ENCODE measurements around the gene NARS2. TPM values are rescaled to one million over a fixed set of nuclear protein-coding genes. Genes with fewer than 3 reads are reported as not detected.

NARS2 gene
- total and polyA plus RNA-seq, 9 of the 15 experiments (the other 6 are each of a cell fraction or from before 2014, with no cell fraction given) = 26.8 to 48.0 (median 34.2) TPM

- FAIRE-seq = peak; percentile 81
- H3K4me3 ChIP-seq = no peak overlapping the region
- peaks cover 0 to 3% of the 10 kb centered on the region in 2 experiments; a peak in 1 of 5 replicates for H3K4me1 ChIP-seq (replicated peaks in 1 of 2; ENCODE audit: control insufficient read depth in 2 of 2, insufficient read depth in 2 of 2, low read length in 2 of 2)
- H2AFZ ChIP-seq (ENCODE audit: low read depth, low read length) = peak overlapping the region; percentile 1; the same call in 1 of the 2 replicates
- BruUV-seq (replicated peaks) = no TSS peak
- H4K20me1 ChIP-seq (replicated peaks; ENCODE audit: control insufficient read depth, insufficient read depth, low read length) = no peaks in the 10 kb centered on the region
- intact Hi-C loops (cut with micrococcal nuclease) = loop anchor here (1.0 to 10.0 kb wide), 5 partner anchors 148 to 550 kb away; partner anchors contain the start of gene GAB2
- WGBS (ENCODE audit: insufficient coverage, low coverage, missing lambda C conversion rate) = 0% methylated on average over 1 of the region's 1 CpG
- in situ Hi-C loops (cut with MboI) = loop anchor here (5.0 kb wide), 1 partner anchor 342 kb away; no protein-coding TSS in a partner anchor
- no peaks in the 10 kb centered on the region for H3K9me3 ChIP-seq (replicated peaks; ENCODE audit: control insufficient read depth, insufficient read depth, low read depth, low read length)
- H3K27me3 ChIP-seq (ENCODE audit: control insufficient read depth in 2 of 2, insufficient read depth in 2 of 2, low read length in 2 of 2) = no peaks in the 10 kb centered on the region
- no peak overlapping the region for H3K4me2 ChIP-seq (ENCODE audit: insufficient read depth, low read length)
- peak; percentile 88 for ATAC-seq
- peak; percentile 33 to 73 (median 38) for DNase-seq (ENCODE audit: extremely low read depth in 1 of 4, low spot score in 3 of 4)
- peaks cover 78% of the 10 kb centered on the region for H3K36me3 ChIP-seq (ENCODE audit: control insufficient read depth, insufficient read depth, low read length)
- peaks cover 41% of the 10 kb centered on the region for H3K79me2 ChIP-seq (ENCODE audit: control insufficient read depth, insufficient read depth, low read length)
- H3K9me1 ChIP-seq (ENCODE audit: control insufficient read depth, insufficient read depth, low read length) = no peaks in the 10 kb centered on the region
- ChIA-PET POLR2A (interaction anchor here (0.6 to 1.3 kb wide), 6 partner anchors 9 to 434 kb away, joined by 3 to 6 read pairs (median 3); partner anchors contain the start of gene NARS2), CTCF (ENCODE audit: low intra/inter-chr PET ratio) (interaction anchor here (0.7 to 3.7 kb wide), 6 partner anchors 147 to 788 kb away, joined by 3 to 30 read pairs (median 3); partner anchors contain the start of gene GAB2)
- no peak overlapping the region; a peak in 1 of 4 replicates for H3K9ac ChIP-seq (ENCODE audit: insufficient read depth in 1 of 2, low read depth in 2 of 2, low read length in 2 of 2)
- peak overlapping the region; percentile 23; the same call in 1 of the 3 replicates for H3K27ac ChIP-seq (ENCODE audit: extremely low read depth, low read depth, low read length)
- 0 out of 2 replicates have a peak, but pooled peaks have one; percentile 12 for TF ChIP-seq SMC3 (conservative IDR thresholded peaks at IDR 0.05; ENCODE audit: insufficient read depth, low read depth, low read length)
- peak; percentile 60 for TF ChIP-seq C11orf30 (IDR thresholded peaks at IDR 0.05; ENCODE audit: low read depth)
- TF ChIP-seq REST (IDR thresholded peaks at IDR 0.05; ENCODE audit: borderline replicate concordance) = peak; percentile 64; the same call in 1 of the 2 replicates
- TF ChIP-seq REST (CRISPR knock-in tag; IDR thresholded peaks at IDR 0.05; ENCODE audit: low read depth) = no peak
- TF ChIP-seq DACH1 (IDR thresholded peaks at IDR 0.05; ENCODE audit: partially characterized antibody) = peak; percentile 82
- peak; percentile 78 to 87 for TF ChIP-seq RAD21 (CRISPR knock-in tag; conservative IDR thresholded peaks at IDR 0.05 in 1 of 2, IDR thresholded peaks at IDR 0.05 in 1 of 2)
- no peak for TF ChIP-seq PBX2 (CRISPR knock-in tag; IDR thresholded peaks at IDR 0.05; ENCODE audit: low read depth)
- 0 out of 2 replicates have a peak, but pooled peaks have one; percentile 9 for TF ChIP-seq PBX2 (tag; conservative IDR thresholded peaks at IDR 0.05; ENCODE audit: low read depth)
Measured at GRCh38 chr11:78564490-78565467, 9.9 kb downstream of the NARS2 start.

All from K562 (cell line).